Activated T-helper 1 cell treated with Interleukin-2 at 50 U/mL for 16 hours (primary cell): ENCODE data around the gene MDH1B.
"Not testable (repeated sequence)": the region's sequence is repeated elsewhere in the genome, so short reads cannot be mapped to it uniquely, and the experiment has no call there.

Experiments used
- DNase-seq: peaks from one replicate; pipeline ENCODE4 v3.0.0-alpha.2; 2020; ENCODE audit warnings: low read depth

The MDH1B gene

DNA sequence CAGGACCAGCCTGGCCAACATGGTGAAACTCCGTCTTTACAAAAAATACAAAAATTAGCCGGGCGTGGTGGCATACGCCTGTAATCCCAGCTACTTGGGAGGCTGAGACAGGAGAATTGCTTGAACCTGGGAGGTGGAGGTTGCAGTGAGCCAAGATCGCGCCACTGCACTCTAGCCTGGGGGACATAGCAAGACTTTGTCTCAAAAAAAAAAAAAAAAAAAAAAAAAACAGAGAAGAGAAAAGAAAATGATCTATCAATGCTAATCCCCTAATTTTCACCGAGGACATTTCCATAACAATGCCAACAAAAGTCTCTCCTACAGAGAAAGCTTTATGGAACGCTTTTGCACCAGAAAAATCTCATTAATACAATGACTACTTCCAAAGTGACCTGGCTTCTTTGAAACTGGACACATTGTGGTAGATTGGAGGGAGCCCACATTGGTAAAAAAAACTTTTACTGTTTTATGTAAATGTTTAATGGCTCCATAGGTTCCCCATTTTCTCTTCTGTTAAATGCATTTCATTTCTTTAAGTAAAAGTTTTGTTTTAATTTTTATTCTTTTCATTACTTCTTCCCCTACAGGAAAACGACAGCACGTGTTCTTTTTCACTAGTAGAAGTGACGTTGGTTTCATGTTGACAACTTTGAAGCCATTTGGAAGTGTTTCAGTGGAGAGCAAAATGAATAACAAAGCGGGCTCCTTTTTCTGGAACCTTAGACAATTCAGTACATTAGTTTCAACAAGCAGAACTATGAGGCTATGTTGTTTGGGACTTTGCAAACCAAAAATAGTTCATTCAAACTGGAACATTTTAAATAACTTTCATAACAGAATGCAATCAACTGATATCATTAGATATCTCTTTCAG lies 1.2 kb upstream of the MDH1B start:
- no peak for DNase-seq

DNA sequence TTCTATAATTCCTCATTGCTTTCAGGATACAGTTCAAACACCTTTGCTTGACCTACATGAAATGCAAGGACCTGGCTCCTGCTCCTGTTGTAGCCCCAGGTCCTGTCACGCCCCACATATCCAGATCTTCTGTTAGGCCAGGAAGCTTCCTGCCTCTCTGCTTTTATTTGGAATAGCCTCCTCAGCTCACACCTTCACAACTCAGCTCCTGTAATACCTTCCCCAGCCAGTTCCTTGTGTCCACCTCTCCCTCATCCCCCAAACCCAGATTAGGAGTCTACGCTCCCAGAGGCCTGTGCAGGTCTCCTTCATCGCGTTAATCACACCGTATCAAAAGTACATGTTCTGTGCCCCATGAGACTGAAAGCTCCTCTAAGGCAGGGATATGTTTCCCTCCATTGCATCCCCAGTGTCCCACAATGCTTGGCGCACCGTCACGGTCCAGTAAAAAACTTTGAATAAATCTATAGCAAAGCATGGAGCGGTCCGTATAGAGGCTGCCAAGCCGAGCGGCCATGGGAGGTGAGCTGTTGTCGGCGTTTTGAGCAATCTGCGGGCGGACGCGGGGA lies 371 bp downstream of the MDH1B start:
- no peak for DNase-seq

DNA sequence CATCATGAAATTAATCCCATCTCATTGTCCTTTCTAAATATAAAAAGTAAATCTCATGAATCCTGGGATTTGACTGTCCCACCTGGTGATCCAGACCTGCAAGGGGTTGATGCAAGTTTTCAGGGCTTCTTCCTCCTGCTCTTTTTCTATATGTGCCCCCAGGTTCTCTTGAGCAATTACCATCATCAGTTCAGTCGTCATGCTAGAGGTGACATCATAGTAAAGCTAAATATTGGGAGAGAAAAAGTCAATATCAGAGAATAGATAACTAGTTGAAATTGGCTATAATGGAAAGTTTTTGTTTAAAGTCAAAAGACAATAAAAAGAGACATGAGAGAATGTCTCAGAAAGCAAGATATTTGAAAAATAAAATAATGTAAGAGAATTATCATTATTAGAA lies 8.3 kb downstream of the MDH1B start:
- DNase-seq = no peak

DNA sequence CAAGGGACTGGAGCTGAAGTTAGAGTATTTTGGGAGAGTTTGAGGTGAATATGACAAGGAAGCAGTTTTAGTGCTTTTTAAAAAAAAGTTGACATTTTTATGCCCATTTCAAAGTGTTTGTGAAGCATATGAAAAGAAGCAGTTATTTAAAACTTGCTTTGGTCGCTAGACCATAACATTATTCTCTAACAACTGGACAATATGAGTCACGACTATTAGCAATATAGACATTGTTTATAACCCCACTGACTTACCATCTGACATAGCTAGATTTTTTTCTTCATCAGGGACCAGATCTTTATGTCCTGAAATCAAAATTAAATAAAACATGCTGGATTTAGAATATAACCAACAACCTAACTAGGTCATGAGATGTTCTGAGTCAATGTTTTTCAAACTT lies 24.3 kb downstream of the MDH1B start:
- DNase-seq = no peak

DNA sequence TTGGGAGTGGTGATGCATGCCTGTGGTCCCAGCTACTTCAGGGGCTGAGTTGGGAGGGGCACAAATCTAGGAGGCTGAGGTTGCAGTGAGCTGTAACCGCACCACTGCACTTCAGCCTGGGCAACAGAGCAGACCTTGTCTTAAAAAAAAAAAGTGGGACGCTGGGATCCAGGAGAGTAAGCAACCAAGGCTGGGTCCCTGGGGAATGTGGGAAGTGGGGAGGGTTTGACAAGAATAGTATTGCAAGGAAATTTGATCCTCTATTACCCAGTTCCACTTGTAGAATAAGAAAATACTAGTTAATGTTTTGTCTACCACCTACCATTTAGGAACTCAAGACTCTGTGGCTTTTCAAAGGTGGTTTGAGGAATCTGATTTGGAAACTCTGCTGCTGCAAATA lies 25.9 kb downstream of the MDH1B start:
- DNase-seq = no peak

DNA sequence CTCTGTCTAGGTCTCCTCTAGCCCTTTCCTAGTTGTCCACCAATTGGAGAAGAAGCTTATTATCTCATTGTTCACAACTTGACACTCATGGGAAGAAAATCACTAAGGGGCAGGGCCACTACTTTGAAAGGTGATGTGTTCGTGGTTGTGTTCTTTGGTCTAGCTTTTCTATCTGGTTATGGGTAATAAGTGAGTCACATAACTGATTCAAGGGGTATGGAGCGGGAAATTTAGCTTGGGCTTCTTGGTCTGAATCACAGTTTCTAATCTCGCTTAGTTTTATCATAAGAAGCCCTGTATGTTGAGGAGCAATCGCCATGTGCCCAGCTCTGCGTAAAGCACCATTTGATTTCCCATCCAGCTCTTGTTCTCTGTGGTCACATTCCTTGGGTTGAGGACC lies 28.2 kb downstream of the MDH1B start:
- DNase-seq = no peak

DNA sequence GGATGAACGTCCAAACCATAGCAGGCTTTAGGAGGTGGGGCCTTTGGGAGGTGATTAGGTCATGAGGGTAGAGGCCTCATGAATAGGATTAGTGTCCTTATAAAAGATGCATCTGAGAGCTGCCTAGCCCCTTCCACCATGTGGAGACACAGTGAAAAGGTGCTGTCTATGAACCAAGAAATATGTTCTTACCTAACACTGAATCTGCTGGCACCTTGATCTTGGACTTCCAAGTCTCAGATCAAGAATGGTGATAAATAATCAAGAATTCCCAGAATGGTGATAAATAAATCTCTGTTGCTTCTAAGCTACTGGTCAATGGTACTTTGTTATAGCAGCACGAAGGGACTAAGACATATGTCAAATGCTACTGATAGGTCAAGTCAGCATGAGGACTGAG lies 31.8 kb downstream of the MDH1B start:
- DNase-seq = no peak

DNA sequence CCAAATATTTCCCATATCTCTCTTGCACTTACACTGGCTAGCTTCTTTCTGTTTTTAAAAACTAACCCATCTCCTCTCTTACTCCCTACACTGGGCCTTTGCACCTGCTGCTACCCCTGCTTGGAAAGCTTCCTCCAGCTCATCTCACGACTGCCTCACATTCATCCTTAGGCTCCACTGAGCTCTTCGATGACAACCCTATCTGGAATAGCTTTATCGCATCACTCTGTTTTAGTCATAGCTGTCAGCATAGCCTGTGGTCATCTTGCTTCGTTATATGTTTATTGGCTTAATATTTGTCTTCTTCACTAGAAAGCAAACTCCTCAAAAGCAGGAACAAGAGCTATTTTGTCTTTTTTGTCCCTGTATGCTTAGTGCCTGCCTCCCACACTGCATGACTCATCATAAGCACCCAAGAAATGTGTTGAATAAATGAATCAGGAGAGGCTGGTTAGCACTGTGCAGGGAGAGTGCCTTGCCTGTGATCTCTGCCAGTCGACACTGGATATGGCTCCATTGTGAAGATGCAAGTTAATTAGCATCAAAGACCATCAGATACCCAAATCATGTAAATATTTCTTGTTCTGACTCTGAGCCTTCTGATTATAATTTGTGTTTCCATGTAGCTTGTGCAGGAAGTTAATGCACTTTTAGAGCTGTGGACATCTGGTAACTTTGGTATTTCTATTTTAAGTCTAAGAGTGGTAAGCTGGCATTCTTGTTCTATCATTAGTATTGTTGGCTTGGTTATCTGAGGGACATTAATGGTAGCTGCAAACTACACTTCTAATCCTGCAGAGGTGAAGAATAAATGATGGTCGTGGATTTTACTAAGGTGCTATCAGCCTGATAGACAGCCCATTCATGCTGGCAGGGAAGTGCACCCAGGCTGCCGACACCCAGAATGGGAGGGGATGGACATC lies 36.6 kb downstream of the MDH1B start:
- no peak for DNase-seq

DNA sequence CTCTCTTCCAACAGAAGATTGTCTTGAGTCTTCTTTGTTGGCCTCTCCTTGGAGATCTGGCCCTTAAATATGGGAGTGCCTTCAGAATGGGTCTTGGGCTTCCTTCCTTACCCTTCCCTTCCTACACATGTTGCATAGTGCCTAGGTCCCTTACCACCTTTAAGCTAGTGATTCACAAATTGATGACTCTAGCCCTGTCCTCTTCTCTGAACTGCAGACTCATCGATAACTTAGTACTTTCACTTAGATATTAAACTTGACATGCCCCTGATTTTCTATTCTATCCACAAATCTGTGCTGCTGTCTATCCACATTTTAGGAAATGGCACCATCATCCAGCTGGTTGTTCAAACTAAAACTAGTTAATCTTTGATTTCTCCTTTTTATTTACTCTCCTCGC lies 37.8 kb downstream of the MDH1B start:
- no peak for DNase-seq

DNA sequence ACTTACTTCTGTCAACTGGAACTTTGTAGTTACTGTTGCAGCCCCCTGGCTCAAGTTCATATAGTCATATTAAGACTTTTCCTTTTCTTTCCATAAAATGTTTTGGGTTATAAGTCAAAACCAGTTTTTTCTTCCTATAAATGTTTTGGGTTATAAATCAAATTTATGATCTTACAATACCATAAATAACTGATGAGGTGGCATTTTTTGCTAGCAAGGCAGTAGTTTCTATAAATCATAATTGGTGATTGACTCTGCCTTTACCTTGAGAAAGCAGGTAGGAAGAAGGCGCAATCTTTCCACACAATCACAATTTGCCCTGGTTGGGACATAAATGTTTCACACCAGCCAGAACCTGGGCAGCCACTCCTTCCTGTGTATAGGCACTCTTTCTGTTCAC lies 41.8 kb downstream of the MDH1B start:
- no peak for DNase-seq

DNA sequence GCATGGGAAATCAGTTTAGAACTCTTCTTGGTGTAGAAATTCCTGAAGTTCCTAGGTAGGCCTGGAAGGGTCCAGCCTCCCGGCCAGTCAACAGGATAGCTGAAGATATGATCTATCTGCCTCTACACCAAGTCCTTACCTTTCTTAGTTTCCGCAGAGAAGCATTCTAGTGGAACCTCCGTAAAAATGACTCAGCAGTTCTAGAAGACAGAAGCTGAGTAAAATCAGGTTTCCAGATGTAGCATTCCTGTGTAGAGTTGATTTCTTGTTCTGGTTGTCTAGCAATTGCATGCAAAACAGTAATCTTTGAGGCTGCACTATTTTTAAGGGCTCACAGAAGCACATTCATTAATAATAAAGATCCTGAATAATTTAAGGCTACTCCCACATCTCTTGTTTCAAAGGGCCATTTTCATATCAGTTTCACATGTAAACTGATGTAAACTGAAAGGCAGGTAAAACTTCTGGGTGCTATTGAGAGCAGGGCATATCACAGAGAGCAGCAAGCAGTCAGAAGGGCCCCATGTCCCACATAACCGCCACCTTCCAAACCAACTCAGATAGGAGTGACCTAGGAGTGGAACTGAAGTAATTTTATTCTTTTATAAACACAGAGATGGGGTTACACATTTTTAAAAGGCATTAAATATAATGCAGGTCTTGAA lies 43.7 kb downstream of the MDH1B start:
- no peak for DNase-seq

DNA sequence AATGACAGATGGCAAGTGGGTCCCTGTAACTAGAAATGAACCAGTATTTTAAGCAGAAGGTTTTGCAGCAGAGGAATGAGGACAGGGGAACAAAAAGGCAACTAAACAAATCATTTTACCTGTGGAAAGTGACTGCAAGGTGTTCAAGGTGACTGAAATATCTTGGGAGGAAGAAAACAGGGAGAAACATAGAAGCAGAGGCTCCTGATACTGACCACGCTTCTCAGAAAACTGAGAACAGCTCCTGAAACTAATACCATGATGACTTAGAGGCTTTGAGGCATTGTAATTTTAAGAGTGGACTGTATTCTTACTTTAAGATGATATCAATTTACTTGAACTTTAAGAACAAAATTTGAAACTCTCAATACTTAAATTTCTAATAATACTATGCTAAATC lies 46.8 kb downstream of the MDH1B start, which contains the start of gene DYTN:
DYTN (minus strand) TSS at position 101 of the 400 bp plus-strand sequence. CDS start 117 bp downstream, outside the sequence.
- no peak for DNase-seq

DNA sequence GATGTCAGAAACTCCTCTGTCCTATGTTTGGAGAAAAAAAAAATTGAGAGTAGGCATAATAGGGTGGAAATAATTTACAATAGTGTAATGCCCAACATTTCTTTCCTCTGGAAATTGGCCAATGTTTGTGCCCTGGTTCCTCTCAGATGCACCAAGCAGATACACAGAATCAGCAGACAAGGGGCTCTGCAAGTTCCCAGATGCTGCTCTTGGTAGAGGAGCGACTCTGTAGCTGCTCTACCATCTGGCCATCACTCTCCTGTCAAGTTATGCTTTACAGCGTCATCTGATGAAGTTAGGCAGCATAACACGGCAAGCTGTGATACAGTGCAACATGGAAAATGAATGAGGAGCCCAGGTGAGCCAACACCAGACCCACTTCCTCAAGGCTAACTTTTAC lies 48.5 kb downstream of the MDH1B start:
- no peak for DNase-seq

DNA sequence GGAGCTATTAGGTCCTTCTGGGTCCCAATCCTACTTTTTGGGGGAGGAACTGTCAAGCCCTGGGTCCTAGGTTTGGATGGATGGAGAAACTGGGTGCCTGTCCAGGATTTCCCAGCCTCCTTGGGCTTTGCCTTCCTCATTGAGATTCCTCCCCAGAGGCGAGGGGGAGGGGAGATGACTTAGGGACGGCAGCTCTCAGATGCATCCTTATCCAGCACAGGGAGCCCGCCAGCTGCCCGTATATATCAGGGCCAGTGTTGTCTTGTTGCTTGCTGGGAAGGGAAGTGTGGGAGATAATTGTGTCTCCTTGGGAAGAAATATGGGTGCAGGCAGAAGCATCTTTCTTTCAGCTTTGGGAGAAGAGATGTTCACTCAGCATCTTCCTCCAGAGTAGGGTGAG lies 49.9 kb downstream of the MDH1B start:
- DNase-seq = not testable (repeated sequence)

DNA sequence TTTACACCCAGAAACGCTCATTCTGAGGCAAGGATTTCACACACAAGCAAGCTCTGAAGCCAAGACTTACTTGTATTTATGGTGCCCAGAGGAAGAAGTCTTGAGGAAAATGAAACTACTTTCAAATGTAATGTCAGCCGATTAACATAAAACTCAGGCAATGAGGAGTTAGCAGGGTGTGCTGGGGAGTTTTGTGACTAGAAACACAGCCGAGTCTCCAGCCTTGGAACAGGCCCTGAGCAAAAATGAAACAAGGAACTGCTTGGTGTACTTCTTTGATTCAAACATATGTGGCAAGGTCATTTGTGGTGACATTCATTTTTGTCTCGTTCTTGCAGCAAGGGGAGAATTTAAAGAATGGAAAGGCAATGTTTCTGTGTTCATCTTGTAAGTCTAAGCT lies 51.4 kb downstream of the MDH1B start:
- no peak for DNase-seq

DNA sequence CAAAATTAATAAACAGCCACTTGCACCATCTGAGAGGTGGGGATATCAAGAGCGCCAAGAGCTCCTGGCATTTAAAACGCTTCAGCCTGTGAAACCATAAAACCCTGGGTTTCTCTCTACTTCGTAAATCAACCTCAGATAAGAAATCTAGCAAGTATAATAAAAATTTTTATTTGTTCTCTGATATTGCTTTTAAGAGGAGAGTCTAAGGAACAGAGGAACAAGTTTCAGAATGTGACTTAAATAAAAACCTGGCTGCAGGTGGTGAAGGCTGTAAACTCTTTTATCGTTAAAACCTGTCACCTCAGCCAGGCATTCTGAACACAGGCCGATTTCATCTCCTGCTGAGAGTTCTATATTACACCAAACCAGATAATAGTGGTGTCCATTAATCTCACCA lies 56.8 kb downstream of the MDH1B start:
- DNase-seq = no peak

DNA sequence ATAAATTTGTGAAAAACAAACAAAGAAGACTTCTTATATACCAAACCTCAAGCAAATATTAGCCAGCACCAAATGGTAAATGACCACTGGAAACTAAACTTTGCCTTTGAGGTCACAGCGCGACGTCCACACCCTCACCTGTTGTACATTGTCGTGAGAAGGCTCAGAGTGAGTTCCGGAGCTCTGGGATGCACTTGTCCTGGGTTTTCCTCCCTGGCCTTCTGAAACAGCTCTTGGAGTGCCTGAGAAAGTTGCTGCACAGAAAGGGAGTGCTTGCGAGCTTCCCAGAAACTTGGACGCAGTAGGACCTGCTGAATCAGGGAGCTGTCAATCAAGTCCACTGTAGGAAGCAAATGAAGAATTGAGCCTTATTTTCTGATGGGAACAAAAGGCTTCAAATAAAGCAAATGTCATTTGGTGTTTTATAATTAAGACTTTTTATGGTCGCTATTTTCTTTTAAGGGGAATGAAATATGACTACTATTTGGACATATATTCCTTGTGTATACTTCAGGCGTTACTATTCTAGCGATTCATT lies 57.9 kb downstream of the MDH1B start:
- no peak for DNase-seq

DNA sequence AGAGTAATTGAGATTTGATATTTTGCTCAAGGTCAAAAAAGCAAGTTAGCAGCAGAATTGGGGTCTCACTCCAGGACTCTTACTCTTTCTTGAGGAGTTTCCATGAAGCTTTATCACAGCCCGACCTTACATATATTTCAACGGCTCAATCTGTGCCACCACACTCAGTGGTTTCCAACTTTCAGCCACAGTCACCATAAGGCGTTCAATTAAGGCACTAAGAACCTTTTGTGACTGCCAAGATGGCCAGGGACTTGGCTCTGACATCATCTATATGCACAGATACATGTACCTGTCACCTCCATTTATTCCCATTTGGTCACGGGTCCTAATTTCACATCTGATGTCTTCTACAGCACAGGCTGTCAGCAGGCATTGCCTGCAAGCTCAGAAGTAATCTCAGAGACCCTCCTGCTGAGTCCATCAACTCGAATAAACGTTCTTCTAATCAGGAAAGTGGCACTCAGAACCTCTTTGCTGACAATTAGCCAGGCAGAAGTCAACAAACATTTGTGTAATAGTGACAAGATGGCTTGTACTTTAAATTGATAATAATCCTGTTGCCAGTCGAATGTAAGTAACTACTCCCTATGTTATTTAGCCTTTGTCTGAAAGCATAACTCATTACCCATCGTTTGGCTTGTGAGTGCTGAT lies 63.0 kb downstream of the MDH1B start:
- DNase-seq = no peak

DNA sequence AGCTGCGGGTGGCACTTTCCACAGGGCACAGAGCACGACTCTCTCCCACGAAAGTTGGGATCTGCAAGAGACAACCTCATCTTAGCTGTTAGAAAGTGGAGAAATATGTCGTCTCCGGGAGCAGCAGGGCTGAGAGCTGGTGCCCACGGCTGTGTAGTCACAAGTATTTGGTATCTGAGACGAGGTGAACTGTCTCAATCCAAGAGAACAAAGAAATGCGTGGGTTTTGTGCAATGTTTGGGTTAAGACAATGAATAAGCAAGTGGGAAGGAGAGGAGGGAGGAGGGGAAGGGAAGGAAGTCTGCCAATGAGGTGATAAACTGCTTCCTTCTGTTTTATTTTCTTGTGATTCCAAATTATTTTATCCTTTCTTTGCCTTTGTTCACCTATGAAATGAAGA lies 65.0 kb downstream of the MDH1B start:
- no peak for DNase-seq

DNA sequence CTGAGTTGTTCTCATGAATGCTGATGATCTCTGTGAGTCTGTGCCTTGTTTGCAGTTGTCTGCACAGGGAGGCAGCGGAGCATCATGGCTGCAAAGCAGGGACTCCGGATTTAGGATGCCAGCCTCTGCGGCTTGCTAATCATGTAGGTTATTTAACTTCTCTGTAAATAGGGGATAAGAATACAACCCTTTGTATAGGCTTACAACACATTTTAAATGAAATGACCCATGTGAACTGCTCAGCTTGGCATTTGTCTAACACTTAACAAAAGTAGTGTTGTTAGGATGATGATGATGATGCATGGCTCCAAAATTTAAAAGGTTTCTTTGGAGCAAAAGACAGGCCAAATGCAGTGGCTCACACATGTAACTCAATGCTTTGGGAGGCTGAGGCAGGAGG lies 66.3 kb downstream of the MDH1B start:
- no peak for DNase-seq

DNA sequence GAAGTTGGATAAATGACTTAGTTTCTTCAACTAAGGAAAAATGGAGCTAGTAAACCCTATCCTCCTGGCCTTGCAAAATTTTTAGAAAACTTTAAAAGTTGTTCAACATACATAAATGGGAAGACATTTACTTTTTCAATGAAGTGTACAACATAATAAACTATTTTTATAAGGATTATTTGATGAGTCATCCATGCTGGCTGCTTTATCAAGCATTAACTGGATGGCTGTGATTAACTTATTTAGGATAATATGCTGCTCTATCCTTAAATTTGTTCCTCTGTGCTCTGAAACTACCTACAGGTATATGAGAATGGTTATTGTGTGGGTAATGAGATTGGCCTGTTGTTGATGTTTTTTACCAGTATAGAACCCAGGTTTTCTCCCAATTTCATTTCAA lies 68.2 kb downstream of the MDH1B start:
- no peak for DNase-seq
